Measurements from ENCODE around the gene PRKAG2.

- TF ChIP-seq, protein P1, sequence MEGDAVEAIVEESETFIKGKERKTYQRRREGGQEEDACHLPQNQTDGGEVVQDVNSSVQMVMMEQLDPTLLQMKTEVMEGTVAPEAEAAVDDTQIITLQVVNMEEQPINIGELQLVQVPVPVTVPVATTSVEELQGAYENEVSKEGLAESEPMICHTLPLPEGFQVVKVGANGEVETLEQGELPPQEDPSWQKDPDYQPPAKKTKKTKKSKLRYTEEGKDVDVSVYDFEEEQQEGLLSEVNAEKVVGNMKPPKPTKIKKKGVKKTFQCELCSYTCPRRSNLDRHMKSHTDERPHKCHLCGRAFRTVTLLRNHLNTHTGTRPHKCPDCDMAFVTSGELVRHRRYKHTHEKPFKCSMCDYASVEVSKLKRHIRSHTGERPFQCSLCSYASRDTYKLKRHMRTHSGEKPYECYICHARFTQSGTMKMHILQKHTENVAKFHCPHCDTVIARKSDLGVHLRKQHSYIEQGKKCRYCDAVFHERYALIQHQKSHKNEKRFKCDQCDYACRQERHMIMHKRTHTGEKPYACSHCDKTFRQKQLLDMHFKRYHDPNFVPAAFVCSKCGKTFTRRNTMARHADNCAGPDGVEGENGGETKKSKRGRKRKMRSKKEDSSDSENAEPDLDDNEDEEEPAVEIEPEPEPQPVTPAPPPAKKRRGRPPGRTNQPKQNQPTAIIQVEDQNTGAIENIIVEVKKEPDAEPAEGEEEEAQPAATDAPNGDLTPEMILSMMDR (conservative IDR thresholded peaks at IDR 0.05 in 1 of 2, IDR thresholded peaks at IDR 0.05 in 1 of 2; ENCODE audit: extremely low read depth in 1 of 2, insufficient read depth in 1 of 2, low read depth in 1 of 2, low read length in 2 of 2), result no peak
- no peak for TF ChIP-seq EZH2 (IDR thresholded peaks at IDR 0.05; ENCODE audit: borderline replicate concordance, low read length)
Observed at GRCh38 chr7:151647006-151647405, 229.9 kb downstream of the PRKAG2 start.

Measured in mammary epithelial cell (primary cell).